Measurements from ENCODE around the gene RBMS3. TPM values are rescaled to one million over a fixed set of nuclear protein-coding genes. Genes with fewer than 3 reads are reported as not detected.

RBMS3 gene
- total and polyA plus RNA-seq, 2 of the 8 experiments (the other 6 are each of a cell fraction or from before 2014, with no cell fraction given) = 3.7 to 6.9 TPM

GRCh38 chr3:29513236-29513635 is 232.4 kb downstream of the RBMS3 start (continued):
- TF ChIP-seq, protein P1, sequence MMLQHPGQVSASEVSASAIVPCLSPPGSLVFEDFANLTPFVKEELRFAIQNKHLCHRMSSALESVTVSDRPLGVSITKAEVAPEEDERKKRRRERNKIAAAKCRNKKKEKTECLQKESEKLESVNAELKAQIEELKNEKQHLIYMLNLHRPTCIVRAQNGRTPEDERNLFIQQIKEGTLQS (IDR thresholded peaks at IDR 0.05; ENCODE audit: insufficient read depth, low read depth, low read length) = no peak
- TF ChIP-seq MAFK (IDR thresholded peaks at IDR 0.05; ENCODE audit: low read depth, low read length) = no peak
- TF ChIP-seq RBBP5 (IDR thresholded peaks at IDR 0.05; ENCODE audit: borderline replicate concordance, low read depth, low read length) = no peak
- no peak for TF ChIP-seq RNF2 (IDR thresholded peaks at IDR 0.05; ENCODE audit: borderline replicate concordance, low read depth, low read length, missing control alignments, poor library complexity, severe bottlenecking)
